ENCODE measurements around the gene AMPD2. TPM values are rescaled to one million over a fixed set of nuclear protein-coding genes. Genes with fewer than 3 reads are reported as not detected.
"Not testable (repeated sequence)": the region's sequence is repeated elsewhere in the genome, so short reads cannot be mapped to it uniquely, and the experiment has no call there.

Gene AMPD2
- total RNA-seq, 1 donor, result 108 TPM

DNA sequence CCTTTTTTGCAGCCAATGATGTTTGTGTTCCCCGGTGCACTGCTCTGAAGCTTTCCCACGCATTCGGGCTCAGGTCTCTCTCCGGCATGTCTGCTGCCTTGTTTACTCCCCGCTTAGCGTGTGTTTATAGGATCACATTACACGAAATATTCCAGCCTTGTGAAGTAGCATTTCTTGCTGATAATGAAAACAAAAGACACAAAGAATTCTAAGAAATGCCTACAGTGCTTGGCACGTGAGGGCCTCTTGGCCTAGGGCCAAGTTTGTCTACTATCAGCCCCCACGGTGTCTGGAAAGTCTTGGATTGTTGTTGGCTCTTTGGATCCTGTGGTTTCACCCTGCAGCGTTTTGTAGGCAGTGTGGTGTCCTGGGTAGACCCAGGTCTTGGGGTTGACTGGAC, 25.0 kb downstream of the AMPD2 start:
- no peak overlapping the region for H3K4me3 ChIP-seq (ENCODE audit: low read length)
- no peaks in the 10 kb centered on the region for H3K27me3 ChIP-seq (ENCODE audit: insufficient read depth, low read length)
- H3K9me3 ChIP-seq (ENCODE audit: low read depth, low read length), result no peaks in the 10 kb centered on the region
- H3K4me1 ChIP-seq (ENCODE audit: insufficient read depth, low read length), result peaks cover 11% of the 10 kb centered on the region

- no peak overlapping the region for H3K4me3 ChIP-seq (ENCODE audit: low read length)
These were observed 29.9 kb downstream of the AMPD2 start for GRCh38 chr1:109649491-109649914.

DNA sequence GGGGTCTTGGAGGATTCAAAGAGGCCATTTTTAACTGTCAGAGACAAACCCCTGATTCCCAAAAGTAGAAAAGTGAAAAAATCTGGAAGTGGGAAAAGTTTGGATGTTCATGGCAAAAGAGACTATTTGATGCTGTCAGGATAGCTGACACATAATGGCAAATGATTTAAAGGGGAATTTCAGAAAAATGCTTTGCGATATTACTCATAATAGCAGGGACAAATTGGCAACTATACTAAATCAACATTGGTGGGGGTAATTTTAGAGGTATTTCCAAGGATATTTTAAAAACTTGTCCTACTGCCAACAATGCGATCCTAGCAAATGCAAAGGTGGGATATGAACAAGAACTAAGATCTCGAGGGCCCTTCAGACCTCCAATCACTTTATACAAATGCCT, 31.0 kb downstream of the AMPD2 start:
- Histone ChIP-seq H3K9me3 (ENCODE audit: low read depth, low read length) (no peaks in the 10 kb centered on the region), H3K4me1 (ENCODE audit: insufficient read depth, low read length) (peaks cover 5% of the 10 kb centered on the region), H3K4me3 (ENCODE audit: low read length) (no peak overlapping the region), H3K27me3 (ENCODE audit: insufficient read depth, low read length) (peaks cover 2% of the 10 kb centered on the region)

More at GRCh38 chr1:109649491-109649914, 29.9 kb downstream of the AMPD2 start:
- no peaks in the 10 kb centered on the region for H3K4me1 ChIP-seq (ENCODE audit: insufficient read depth, low read length)
- no peaks in the 10 kb centered on the region for H3K9me3 ChIP-seq (ENCODE audit: low read depth, low read length)
- H3K27me3 ChIP-seq (ENCODE audit: insufficient read depth, low read length), result peaks cover under 1% of the 10 kb centered on the region

DNA sequence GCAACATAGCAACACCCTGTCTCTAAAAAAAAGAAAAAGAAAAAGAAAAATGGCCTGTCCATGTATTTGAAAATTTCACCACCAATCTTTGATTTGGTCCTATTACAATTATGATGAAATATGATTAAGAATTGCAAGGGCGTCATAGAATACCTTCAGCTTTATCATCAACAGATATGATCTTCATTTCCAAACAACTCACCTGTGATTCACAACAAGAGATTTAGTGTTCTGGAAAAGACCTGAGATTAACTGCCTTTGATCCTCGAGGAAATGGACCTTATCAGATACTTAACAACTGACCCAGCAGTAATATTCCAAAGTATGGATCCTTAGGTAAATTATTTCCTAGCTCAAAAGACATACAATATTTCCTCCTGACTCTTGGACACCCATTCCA, 32.8 kb downstream of the AMPD2 start:
- Histone ChIP-seq H3K9me3 (ENCODE audit: low read depth, low read length) (no peaks in the 10 kb centered on the region), H3K4me3 (ENCODE audit: low read length) (no peak overlapping the region), H3K27me3 (ENCODE audit: insufficient read depth, low read length) (peaks cover 2% of the 10 kb centered on the region), H3K4me1 (ENCODE audit: insufficient read depth, low read length) (peaks cover 15% of the 10 kb centered on the region)

GRCh38 chr1:109653306-109653705, 33.7 kb downstream of the AMPD2 start:
- Histone ChIP-seq H3K9me3 (ENCODE audit: low read depth, low read length) (no peaks in the 10 kb centered on the region), H3K4me3 (ENCODE audit: low read length) (no peak overlapping the region), H3K27me3 (ENCODE audit: insufficient read depth, low read length) (peaks cover 2% of the 10 kb centered on the region), H3K4me1 (ENCODE audit: insufficient read depth, low read length) (peaks cover 16% of the 10 kb centered on the region)

- Histone ChIP-seq H3K9me3 (ENCODE audit: low read depth, low read length) (no peaks in the 10 kb centered on the region), H3K4me3 (ENCODE audit: low read length) (no peak overlapping the region), H3K27me3 (ENCODE audit: insufficient read depth, low read length) (peaks cover 2% of the 10 kb centered on the region), H3K4me1 (ENCODE audit: insufficient read depth, low read length) (peaks cover 20% of the 10 kb centered on the region)
These were observed 34.9 kb downstream of the AMPD2 start for GRCh38 chr1:109654519-109654918.

- Histone ChIP-seq H3K4me1 (ENCODE audit: insufficient read depth, low read length) (peaks cover 20% of the 10 kb centered on the region), H3K27me3 (ENCODE audit: insufficient read depth, low read length) (peaks cover 2% of the 10 kb centered on the region), H3K4me3 (ENCODE audit: low read length) (peak within 1 kb of the TSS; percentile 75), H3K9me3 (ENCODE audit: low read depth, low read length) (no peaks in the 10 kb centered on the region)
These were observed 36.2 kb downstream of the AMPD2 start, which contains the start of gene GSTM4 for GRCh38 chr1:109655615-109656519. Gene GSTM4 (plus strand): TSS chr1:109656099. CDS start chr1:109656390, 291 bp downstream.

- no peaks in the 10 kb centered on the region for H3K9me3 ChIP-seq (ENCODE audit: low read depth, low read length)
- H3K27me3 ChIP-seq (ENCODE audit: insufficient read depth, low read length), result peaks cover 2% of the 10 kb centered on the region
- no peak overlapping the region for H3K4me3 ChIP-seq (ENCODE audit: low read length)
- H3K4me1 ChIP-seq (ENCODE audit: insufficient read depth, low read length), result peaks cover 20% of the 10 kb centered on the region
These were observed 37.8 kb downstream of the AMPD2 start for GRCh38 chr1:109657395-109657794.

GRCh38 chr1:109657970-109658369, 38.3 kb downstream of the AMPD2 start:
- H3K9me3 ChIP-seq (ENCODE audit: low read depth, low read length), result no peaks in the 10 kb centered on the region
- peaks cover 20% of the 10 kb centered on the region for H3K4me1 ChIP-seq (ENCODE audit: insufficient read depth, low read length)
- H3K4me3 ChIP-seq (ENCODE audit: low read length), result no peak overlapping the region
- peaks cover 2% of the 10 kb centered on the region for H3K27me3 ChIP-seq (ENCODE audit: insufficient read depth, low read length)

DNA sequence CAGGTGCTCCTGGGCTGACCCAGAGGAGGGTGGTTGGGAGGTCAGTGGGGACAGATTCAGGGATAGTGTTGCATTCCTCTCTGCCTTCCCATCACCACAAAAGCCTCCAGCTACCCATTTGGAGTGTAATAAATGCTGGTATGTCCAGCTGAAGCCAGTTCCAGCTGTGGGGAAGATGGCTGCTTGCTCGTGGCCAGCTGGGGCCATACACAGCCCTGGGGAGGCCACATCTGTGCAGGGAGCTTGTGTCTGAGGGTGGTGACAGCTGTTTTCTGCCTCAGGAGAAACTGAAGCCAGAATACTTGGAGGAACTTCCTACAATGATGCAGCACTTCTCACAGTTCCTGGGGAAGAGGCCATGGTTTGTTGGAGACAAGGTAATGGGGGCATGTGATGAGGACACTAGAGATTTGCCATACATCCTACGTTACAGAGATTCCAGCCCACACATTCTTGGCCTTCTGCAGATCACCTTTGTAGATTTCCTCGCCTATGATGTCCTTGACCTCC, 39.0 kb downstream of the AMPD2 start:
- Histone ChIP-seq H3K4me3 (ENCODE audit: low read length) (no peak overlapping the region), H3K4me1 (ENCODE audit: insufficient read depth, low read length) (peaks cover 20% of the 10 kb centered on the region), H3K27me3 (ENCODE audit: insufficient read depth, low read length) (peaks cover 2% of the 10 kb centered on the region), H3K9me3 (ENCODE audit: low read depth, low read length) (no peaks in the 10 kb centered on the region)

DNA sequence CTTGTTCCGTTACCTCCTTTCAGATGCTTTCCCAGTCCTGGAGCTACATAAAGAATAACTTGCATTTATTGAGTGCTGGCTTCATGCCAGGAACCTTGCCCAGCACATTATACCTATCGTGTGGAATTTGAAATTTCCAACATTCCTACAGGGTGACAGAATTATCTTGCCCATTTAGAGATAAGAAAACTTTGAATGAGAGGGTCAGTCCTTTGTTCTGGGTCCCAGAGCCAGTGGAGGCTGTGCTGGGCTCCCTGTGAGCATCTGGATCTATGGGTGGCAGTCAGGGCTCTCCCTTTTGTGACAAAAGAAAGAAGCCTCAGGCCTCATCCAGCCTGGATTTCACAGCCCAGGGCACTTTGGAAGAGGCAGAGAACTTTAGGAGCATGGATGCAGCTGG, 39.5 kb downstream of the AMPD2 start:
- H3K4me1 ChIP-seq (ENCODE audit: insufficient read depth, low read length), result peaks cover 20% of the 10 kb centered on the region
- H3K27me3 ChIP-seq (ENCODE audit: insufficient read depth, low read length), result peaks cover 2% of the 10 kb centered on the region
- H3K4me3 ChIP-seq (ENCODE audit: low read length), result no peak overlapping the region
- H3K9me3 ChIP-seq (ENCODE audit: low read depth, low read length), result no peaks in the 10 kb centered on the region

DNA sequence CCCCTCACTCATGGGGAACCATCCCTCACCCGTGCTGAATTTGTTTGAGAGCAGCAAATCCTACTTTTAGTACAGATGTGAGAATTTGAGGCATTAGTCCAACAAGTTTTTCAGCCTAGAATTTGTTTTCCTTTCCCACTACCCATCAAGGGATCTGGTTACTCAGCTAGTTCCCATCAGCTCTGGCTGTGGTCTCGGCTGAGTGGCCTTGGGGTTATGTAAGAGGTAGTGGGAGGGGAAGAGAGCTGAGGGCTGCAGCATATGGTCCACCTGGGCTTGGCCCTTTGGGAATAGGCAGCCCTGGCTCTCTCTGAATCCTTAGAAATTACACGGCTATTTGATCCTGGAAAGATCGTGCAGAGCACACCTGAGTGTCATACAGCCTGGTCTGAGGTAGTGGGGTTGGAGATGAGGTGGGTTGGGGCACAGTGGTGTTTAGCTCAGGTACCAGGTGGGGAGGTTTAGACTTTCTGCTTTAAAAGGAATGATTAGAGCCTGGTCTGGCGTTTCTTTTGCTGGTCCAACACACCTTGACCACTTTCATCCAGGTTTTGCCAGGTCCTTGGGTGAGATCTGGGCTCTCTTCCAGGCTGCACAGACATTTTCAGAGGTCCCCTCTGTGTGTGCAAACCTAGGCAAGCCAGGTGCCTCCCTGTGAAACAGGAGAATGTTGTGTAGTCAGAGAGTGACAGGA, 40.5 kb downstream of the AMPD2 start:
- H3K9me3 ChIP-seq (ENCODE audit: low read depth, low read length), result no peaks in the 10 kb centered on the region
- H3K4me3 ChIP-seq (ENCODE audit: low read length), result no peak overlapping the region
- H3K27me3 ChIP-seq (ENCODE audit: insufficient read depth, low read length), result no peaks in the 10 kb centered on the region

DNA sequence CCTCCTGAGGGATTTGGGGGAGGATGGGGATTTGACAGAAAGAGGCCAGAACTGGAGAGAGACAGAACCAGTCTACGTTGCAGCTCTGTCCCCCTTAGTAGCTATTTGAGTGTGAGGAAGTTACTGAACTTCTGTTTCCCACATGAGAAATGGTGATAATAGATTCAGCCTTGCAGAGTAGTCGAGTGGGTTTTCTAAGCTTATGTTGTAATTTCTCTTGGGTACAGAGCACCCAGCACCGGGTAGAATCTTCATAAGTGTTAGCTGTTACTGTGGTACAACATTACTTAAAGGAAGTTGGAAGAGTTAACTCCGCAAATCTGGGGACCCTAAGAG, 41.0 kb downstream of the AMPD2 start:
- H3K9me3 ChIP-seq (ENCODE audit: low read depth, low read length); H3K4me3 ChIP-seq (ENCODE audit: low read length); H3K27me3 ChIP-seq (ENCODE audit: insufficient read depth, low read length): not testable (repeated sequence)
- peaks cover 14% of the 10 kb centered on the region for H3K4me1 ChIP-seq (ENCODE audit: insufficient read depth, low read length)

More for the DNA sequence above, 40.5 kb downstream of the AMPD2 start:
- H3K4me1 ChIP-seq (ENCODE audit: insufficient read depth, low read length), result peaks cover 20% of the 10 kb centered on the region

GRCh38 chr1:109661391-109661790, 41.8 kb downstream of the AMPD2 start:
- H3K4me1 ChIP-seq (ENCODE audit: insufficient read depth, low read length), result peaks cover 11% of the 10 kb centered on the region
- no peaks in the 10 kb centered on the region for H3K27me3 ChIP-seq (ENCODE audit: insufficient read depth, low read length)
- H3K9me3 ChIP-seq (ENCODE audit: low read depth, low read length), result no peaks in the 10 kb centered on the region
- H3K4me3 ChIP-seq (ENCODE audit: low read length), result no peak overlapping the region

DNA sequence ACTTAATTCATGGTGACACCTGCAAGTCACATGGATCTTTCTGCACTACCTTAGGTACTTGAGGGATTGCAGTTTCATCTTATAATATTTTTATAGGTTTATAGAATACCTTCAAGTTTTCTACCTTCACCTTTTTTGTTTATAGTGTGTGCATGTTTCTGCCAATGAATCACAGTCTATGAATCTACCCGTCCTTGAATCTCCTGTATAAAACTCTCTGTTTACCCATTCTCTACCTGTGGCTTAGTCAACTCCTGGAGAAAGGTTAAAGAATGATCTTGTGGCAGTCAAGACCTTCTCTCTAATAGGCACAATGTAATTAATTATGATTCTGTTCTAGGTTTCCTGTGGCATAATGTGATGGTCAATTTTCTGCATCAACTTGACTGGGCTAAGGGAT, 45.0 kb downstream of the AMPD2 start:
- Histone ChIP-seq H3K4me3 (ENCODE audit: low read length) (no peak overlapping the region), H3K4me1 (ENCODE audit: insufficient read depth, low read length) (peaks cover 12% of the 10 kb centered on the region), H3K27me3 (ENCODE audit: insufficient read depth, low read length) (no peaks in the 10 kb centered on the region), H3K9me3 (ENCODE audit: low read depth, low read length) (no peaks in the 10 kb centered on the region)
